ENCODE measurements around the gene LY6G5B.

GRCh38 chr6:31719001-31719400, 49.2 kb downstream of the LY6G5B start:
- TF ChIP-seq CTCF (conservative IDR thresholded peaks at IDR 0.05 in 1 of 2, IDR thresholded peaks at IDR 0.05 in 1 of 2; ENCODE audit: low read depth in 1 of 2, low read length in 2 of 2), result no peak
- no peak for TF ChIP-seq EZH2 (IDR thresholded peaks at IDR 0.05; ENCODE audit: low read length, missing control alignments)
